GM23248 (cell line): ENCODE data around the gene KRT80. TPM values are rescaled to one million over a fixed set of nuclear protein-coding genes. Genes with fewer than 3 reads are reported as not detected.
A peak's percentile ranks its signal among the peaks of the same experiment; 100 is the strongest.

Experiments used
- DNase-seq: peaks from one replicate; pipeline ENCODE4 v3.0.0-alpha.2; 2015
- H2AFZ ChIP-seq: fragments of 200-600 bp; sonication (generic); 2 replicates; pipeline ENCODE4 v1.6.1; 2016; ENCODE audit warnings: antibody characterized with exemption
- H3F3A ChIP-seq: fragments of 200-600 bp; sonication (generic); 2 replicates; pipeline ENCODE4 v1.6.1; 2016; ENCODE audit warnings: mild to moderate bottlenecking, antibody characterized with exemption, mixed run types; ENCODE audit not compliant: insufficient read depth
- H3K27ac ChIP-seq: fragments of 200-600 bp; sonication (generic); 2 replicates; pipeline ENCODE4 v1.5.1; 2016; ENCODE audit warnings: mild to moderate bottlenecking
- H3K27me3 ChIP-seq: fragments of 200-600 bp; sonication (generic); replicated peaks from 2 replicates; pipeline ENCODE4 v1.6.1; 2016; ENCODE audit warnings: mild to moderate bottlenecking; ENCODE audit not compliant: insufficient read depth
- H3K36me3 ChIP-seq: fragments of 200-600 bp; sonication (generic); 2 replicates; pipeline ENCODE4 v1.6.1; 2016; ENCODE audit warnings: low read depth, mild to moderate bottlenecking
- H3K4me1 ChIP-seq: fragments of 200-600 bp; sonication (generic); 2 replicates; pipeline ENCODE4 v1.6.1; 2016; ENCODE audit warnings: mild to moderate bottlenecking; ENCODE audit not compliant: insufficient read depth
- H3K4me2 ChIP-seq: fragments of 200-600 bp; sonication (generic); one replicate; pipeline ENCODE4 v1.6.1; 2016; ENCODE audit warnings: mild to moderate bottlenecking; ENCODE audit not compliant: unreplicated experiment
- H3K4me3 ChIP-seq: fragments of 200-600 bp; sonication (generic); 2 replicates; pipeline ENCODE4 v1.5.1; 2016; ENCODE audit warnings: mild to moderate bottlenecking
- H3K79me2 ChIP-seq: fragments of 200-600 bp; sonication (generic); 2 replicates; pipeline ENCODE4 v1.6.1; 2016; ENCODE audit warnings: mild to moderate bottlenecking; ENCODE audit not compliant: insufficient read depth
- H3K9ac ChIP-seq: fragments of 200-600 bp; sonication (generic); 2 replicates; pipeline ENCODE4 v1.6.1; 2016; ENCODE audit warnings: mild to moderate bottlenecking
- H3K9me2 ChIP-seq: fragments of 200-600 bp; sonication (generic); 2 replicates; pipeline ENCODE4 v1.6.1; 2016; ENCODE audit warnings: mixed run types, mild to moderate bottlenecking, moderate library complexity; ENCODE audit not compliant: insufficient read depth
- H3K9me3 ChIP-seq: fragments of 200-600 bp; sonication (generic); one replicate; pipeline ENCODE4 v1.6.1; 2017; ENCODE audit warnings: low read depth
- H4K20me1 ChIP-seq: fragments of 200-600 bp; sonication (generic); 2 replicates; pipeline ENCODE4 v1.6.0; 2016; ENCODE audit not compliant: insufficient read depth
- EZH2 ChIP-seq: fragments of 200-600 bp; sonication (generic); IDR thresholded peaks from 2 replicates; pipeline ENCODE4 v1.6.1; 2018; ENCODE audit warnings: antibody characterized with exemption, mild to moderate bottlenecking; ENCODE audit not compliant: insufficient read depth, poor library complexity, severe bottlenecking
- EZH2phosphoT487 ChIP-seq: fragments of 200-600 bp; sonication (generic); IDR thresholded peaks from 2 replicates; pipeline ENCODE4 v1.6.1; 2018; ENCODE audit warnings: antibody characterized with exemption, moderate library complexity, mild to moderate bottlenecking, low read depth; ENCODE audit not compliant: insufficient read depth
- whole genome bisulfite sequencing, 2 experiments: methylation state at CpG; one replicate each; pipeline ENCODE4 v1.1.6; 2015 to 2017; ENCODE audit warnings: low lambda C conversion rate in 2 of 2, low coverage in 1 of 2; ENCODE audit errors: missing lambda C conversion rate in 2 of 2; 5-methylcytosine and 5-hydroxymethylcytosine counted together
- in situ Hi-C: fragments of 300-500 bp; cut with MboI; formaldehyde crosslinking; loops from 2 replicates; pipeline ENCODE4 v1.15.0; 2020
- polyA plus RNA-seq: library from polyadenylated mRNA; unstranded; fragments of >200 nt; fragmentation: Nextera tagmentation; extraction: Ambion mirVana; gene quantifications from 2 replicates; pipeline ENCODE4 v1.2.1, GENCODE V29; 2016
- total RNA-seq: library from RNA; depleted of rRNA; stranded (reverse); fragments of >200 nt; shearing (Covaris generic); gene quantifications from 2 replicates; pipeline ENCODE4 v1.2.3, GENCODE V29; 2014

The KRT80 gene
- total and polyA plus RNA-seq, 2 experiments from 2014 or later: 0.65 to 1.3 TPM

DNA sequence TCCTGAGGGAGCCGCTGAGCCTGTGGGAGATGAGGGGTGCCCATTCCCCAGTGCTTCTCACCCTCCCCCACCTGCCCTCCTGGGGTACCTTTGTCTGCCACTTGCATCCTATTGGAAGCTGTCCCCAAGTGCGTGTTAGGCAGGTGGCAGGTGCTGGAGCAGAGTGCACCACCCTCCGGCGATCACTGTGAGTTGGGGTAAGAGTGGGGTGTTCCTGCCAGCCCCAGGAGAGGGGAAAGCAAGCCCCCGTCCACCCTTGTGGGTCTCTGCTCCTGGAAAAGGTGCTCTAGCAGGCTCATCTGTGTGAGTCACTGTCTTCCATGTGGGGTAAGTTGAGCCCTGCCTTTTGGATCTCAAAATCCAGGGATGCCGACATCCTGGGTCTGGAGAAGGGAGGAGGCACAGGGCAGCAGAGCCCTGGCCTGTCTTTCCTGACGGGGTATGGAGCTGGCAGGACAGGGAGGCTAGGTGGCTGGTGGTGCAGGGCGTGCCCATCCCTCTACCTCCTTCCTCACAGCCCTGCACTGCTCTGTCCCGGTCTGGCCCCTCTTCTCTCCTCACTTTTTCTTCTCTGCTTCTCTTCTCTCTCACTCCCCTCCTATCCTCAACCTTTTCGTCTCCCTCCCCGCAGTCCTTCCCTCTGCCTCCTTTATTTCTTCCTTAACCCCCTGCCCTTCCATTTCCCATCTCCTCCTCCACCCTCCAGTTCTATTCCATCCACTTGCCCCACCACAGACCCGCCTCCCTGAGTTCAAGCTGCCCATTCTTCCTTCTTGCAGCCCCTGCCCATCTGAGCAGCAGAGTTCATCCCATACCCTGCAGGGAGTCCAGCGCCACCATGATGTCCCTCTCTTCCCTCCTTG lies 21.1 kb upstream of the KRT80 start:
- no peak overlapping the region for H3K9ac ChIP-seq
- no peak overlapping the region for H3K27ac ChIP-seq
- TF ChIP-seq EZH2 (no peak), EZH2phosphoT487 (no peak)
- H2AFZ ChIP-seq: no peak overlapping the region
- no peaks in the 10 kb centered on the region; the same call in none of the 2 replicates for H3F3A ChIP-seq
- H3K4me3 ChIP-seq: no peak overlapping the region
- no peaks in the 10 kb centered on the region for H3K9me2 ChIP-seq
- in situ Hi-C loops: no loop called here
- H3K4me2 ChIP-seq: no peak overlapping the region
- H3K9me3 ChIP-seq: no peaks in the 10 kb centered on the region
- no peaks in the 10 kb centered on the region for H3K36me3 ChIP-seq
- 68 to 71% methylated on average over 11 to 13 of the region's 13 CpGs for WGBS, 2 experiments
- H3K79me2 ChIP-seq: no peaks in the 10 kb centered on the region
- no peaks in the 10 kb centered on the region for H3K27me3 ChIP-seq
- peaks cover 23% of the 10 kb centered on the region for H3K4me1 ChIP-seq
- no peaks in the 10 kb centered on the region for H4K20me1 ChIP-seq
- DNase-seq: no peak

GRCh38 chr12:52211716-52212585 lies 20.1 kb upstream of the KRT80 start:
- Histone ChIP-seq H3K79me2 (no peaks in the 10 kb centered on the region), H3K27ac (no peak overlapping the region), H3K9me2 (no peaks in the 10 kb centered on the region), H3K4me1 (peaks cover 30% of the 10 kb centered on the region), H4K20me1 (no peaks in the 10 kb centered on the region), H2AFZ (no peak overlapping the region), H3K27me3 (no peaks in the 10 kb centered on the region), H3K4me2 (no peak overlapping the region), H3K36me3 (no peaks in the 10 kb centered on the region), H3F3A (peaks cover 4% of the 10 kb centered on the region), H3K9me3 (no peaks in the 10 kb centered on the region), H3K4me3 (no peak overlapping the region), H3K9ac (no peak overlapping the region)
- WGBS, 2 experiments: 85 to 89% methylated on average over 12 to 13 of the region's 13 CpGs
- DNase-seq: no peak
- TF ChIP-seq EZH2phosphoT487: no peak
- TF ChIP-seq EZH2: no peak
- in situ Hi-C loops: no loop called here

- Histone ChIP-seq H3K27ac (peak overlapping the region; percentile 45; the same call in 1 of the 2 replicates), H3K27me3 (no peaks in the 10 kb centered on the region), H3F3A (peaks cover 4% of the 10 kb centered on the region), H3K9me2 (no peaks in the 10 kb centered on the region), H2AFZ (no peak overlapping the region), H3K4me2 (peak overlapping the region; percentile 0), H3K36me3 (no peaks in the 10 kb centered on the region), H3K79me2 (no peaks in the 10 kb centered on the region), H3K9ac (no peak overlapping the region), H3K4me3 (no peak overlapping the region), H3K9me3 (no peaks in the 10 kb centered on the region), H3K4me1 (peaks cover 31% of the 10 kb centered on the region), H4K20me1 (no peaks in the 10 kb centered on the region)
- DNase-seq: no peak
- TF ChIP-seq EZH2phosphoT487: no peak
- no peak for TF ChIP-seq EZH2
- in situ Hi-C loops: no loop called here
- WGBS, 2 experiments: 60 to 69% methylated on average over 10 of the region's 10 CpGs
Measured at GRCh38 chr12:52210925-52211650, 19.3 kb upstream of the KRT80 start.

GRCh38 chr12:52210186-52210924 lies 18.5 kb upstream of the KRT80 start:
- Histone ChIP-seq H3K9me2 (no peaks in the 10 kb centered on the region), H3K4me2 (no peak overlapping the region), H3K9ac (peak overlapping the region; percentile 46), H3K4me1 (peaks cover 38% of the 10 kb centered on the region), H2AFZ (no peak overlapping the region), H3F3A (peaks cover 10% of the 10 kb centered on the region), H3K36me3 (no peaks in the 10 kb centered on the region), H3K9me3 (no peaks in the 10 kb centered on the region), H3K4me3 (no peak overlapping the region), H3K27me3 (no peaks in the 10 kb centered on the region), H3K79me2 (no peaks in the 10 kb centered on the region), H4K20me1 (no peaks in the 10 kb centered on the region), H3K27ac (peak overlapping the region; percentile 45)
- DNase-seq: peak; percentile 89
- in situ Hi-C loops: no loop called here
- WGBS, 2 experiments: 56 to 57% methylated on average over 7 of the region's 7 CpGs
- no peak for TF ChIP-seq EZH2phosphoT487
- no peak for TF ChIP-seq EZH2
